ENCODE results near the gene GM2A. TPM values are rescaled to one million over a fixed set of nuclear protein-coding genes. Genes with fewer than 3 reads are reported as not detected.
A peak's percentile ranks its signal among the peaks of the same experiment; 100 is the strongest.

Gene GM2A
- total RNA-seq, 4 donors from 2014 or later: 99.3 to 167 (median 126) TPM

- DNase-seq (ENCODE audit: low spot score in 2 of 2): peak in 1 of 2 donors; percentile 5
- Histone ChIP-seq H3K27me3 (no peaks in the 10 kb centered on the region), H3K4me3 (no peak overlapping the region), H3K27ac (no peak overlapping the region), H3K9me3 (no peaks in the 10 kb centered on the region), H3K36me3 (no peaks in the 10 kb centered on the region), H3K4me1 (peaks cover 10% of the 10 kb centered on the region)
- TF ChIP-seq EP300 (IDR thresholded peaks at IDR 0.05): no peak
- no peak for TF ChIP-seq POLR2AphosphoS5 (IDR thresholded peaks at IDR 0.05)
- TF ChIP-seq, protein P1, sequence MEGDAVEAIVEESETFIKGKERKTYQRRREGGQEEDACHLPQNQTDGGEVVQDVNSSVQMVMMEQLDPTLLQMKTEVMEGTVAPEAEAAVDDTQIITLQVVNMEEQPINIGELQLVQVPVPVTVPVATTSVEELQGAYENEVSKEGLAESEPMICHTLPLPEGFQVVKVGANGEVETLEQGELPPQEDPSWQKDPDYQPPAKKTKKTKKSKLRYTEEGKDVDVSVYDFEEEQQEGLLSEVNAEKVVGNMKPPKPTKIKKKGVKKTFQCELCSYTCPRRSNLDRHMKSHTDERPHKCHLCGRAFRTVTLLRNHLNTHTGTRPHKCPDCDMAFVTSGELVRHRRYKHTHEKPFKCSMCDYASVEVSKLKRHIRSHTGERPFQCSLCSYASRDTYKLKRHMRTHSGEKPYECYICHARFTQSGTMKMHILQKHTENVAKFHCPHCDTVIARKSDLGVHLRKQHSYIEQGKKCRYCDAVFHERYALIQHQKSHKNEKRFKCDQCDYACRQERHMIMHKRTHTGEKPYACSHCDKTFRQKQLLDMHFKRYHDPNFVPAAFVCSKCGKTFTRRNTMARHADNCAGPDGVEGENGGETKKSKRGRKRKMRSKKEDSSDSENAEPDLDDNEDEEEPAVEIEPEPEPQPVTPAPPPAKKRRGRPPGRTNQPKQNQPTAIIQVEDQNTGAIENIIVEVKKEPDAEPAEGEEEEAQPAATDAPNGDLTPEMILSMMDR (IDR thresholded peaks at IDR 0.05): no peak
- no peak for TF ChIP-seq POLR2A (IDR thresholded peaks at IDR 0.05)
- 73% methylated on average over 2 of the region's 2 CpGs for WGBS
Observed at GRCh38 chr5:151248651-151249050, 4.3 kb upstream of the GM2A start.

GRCh38 chr5:151249281-151249680, 3.7 kb upstream of the GM2A start:
- Histone ChIP-seq H3K9me3 (no peaks in the 10 kb centered on the region), H3K4me1 (peaks cover 17% of the 10 kb centered on the region), H3K27me3 (no peaks in the 10 kb centered on the region), H3K4me3 (no peak overlapping the region), H3K36me3 (no peaks in the 10 kb centered on the region), H3K27ac (no peak overlapping the region)
- TF ChIP-seq, protein P1 (IDR thresholded peaks at IDR 0.05): no peak
- TF ChIP-seq POLR2AphosphoS5 (IDR thresholded peaks at IDR 0.05) (no peak), EP300 (IDR thresholded peaks at IDR 0.05) (no peak), POLR2A (IDR thresholded peaks at IDR 0.05) (no peak)
- peak in 1 of 2 donors; percentile 4 for DNase-seq (ENCODE audit: low spot score in 2 of 2)
- 79% methylated on average over 5 of the region's 5 CpGs for WGBS

- 90% methylated on average over 10 of the region's 10 CpGs for WGBS
- no peaks in the 10 kb centered on the region for H3K27me3 ChIP-seq
- TF ChIP-seq, protein P1 (IDR thresholded peaks at IDR 0.05): no peak
- TF ChIP-seq POLR2AphosphoS5 (IDR thresholded peaks at IDR 0.05): no peak
- TF ChIP-seq POLR2A (IDR thresholded peaks at IDR 0.05): no peak
- TF ChIP-seq EP300 (IDR thresholded peaks at IDR 0.05): no peak
- H3K9me3 ChIP-seq: no peaks in the 10 kb centered on the region
- DNase-seq (ENCODE audit: low spot score in 2 of 2): peak in 1 of 2 donors; percentile 50
- H3K4me3 ChIP-seq: no peak overlapping the region
- no peaks in the 10 kb centered on the region for H3K36me3 ChIP-seq
- no peak overlapping the region for H3K27ac ChIP-seq
- H3K4me1 ChIP-seq: peaks cover 27% of the 10 kb centered on the region
Observed at GRCh38 chr5:151250346-151251000, 2.5 kb upstream of the GM2A start.

DNA sequence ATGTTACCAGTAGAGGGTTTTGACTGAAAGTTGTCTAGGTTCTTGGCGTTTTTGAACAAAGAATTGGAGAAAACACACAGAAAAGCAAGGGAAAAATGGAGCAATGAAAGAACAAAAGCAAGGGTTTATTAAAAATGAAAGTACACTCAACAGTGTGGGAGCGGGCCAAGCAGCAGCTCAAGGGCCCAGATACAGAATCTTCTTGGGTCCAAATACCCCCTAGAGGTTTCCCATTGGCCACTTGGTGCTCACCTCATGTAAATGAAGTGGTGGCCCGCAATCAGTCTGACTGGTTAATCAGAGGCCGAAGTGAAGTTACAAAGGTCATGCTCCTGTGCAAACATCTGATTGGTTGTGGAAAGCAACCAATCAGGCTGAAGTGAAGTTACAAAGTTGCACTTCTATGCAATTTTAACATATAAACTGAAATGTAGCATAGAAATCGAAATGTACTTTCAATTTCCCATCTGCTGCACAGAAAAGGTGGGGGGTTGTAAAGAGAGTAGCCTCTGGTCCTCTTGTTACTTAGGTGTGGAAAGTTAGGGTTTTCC, 1.9 kb upstream of the GM2A start:
- H3K27ac ChIP-seq: no peak overlapping the region
- TF ChIP-seq POLR2AphosphoS5 (IDR thresholded peaks at IDR 0.05) (no peak), POLR2A (IDR thresholded peaks at IDR 0.05) (no peak), EP300 (IDR thresholded peaks at IDR 0.05) (no peak)
- TF ChIP-seq, protein P1 (IDR thresholded peaks at IDR 0.05): no peak
- peak in 1 of 2 donors; percentile 18 for DNase-seq (ENCODE audit: low spot score in 2 of 2)

GRCh38 chr5:151251621-151252020, 1.4 kb upstream of the GM2A start:
- peaks cover 29% of the 10 kb centered on the region for H3K4me1 ChIP-seq
- no peaks in the 10 kb centered on the region for H3K36me3 ChIP-seq
- H3K4me3 ChIP-seq: no peak overlapping the region
- H3K9me3 ChIP-seq: no peaks in the 10 kb centered on the region
- H3K27ac ChIP-seq: no peak overlapping the region
- TF ChIP-seq POLR2A (IDR thresholded peaks at IDR 0.05) (no peak), EP300 (IDR thresholded peaks at IDR 0.05) (no peak), POLR2AphosphoS5 (IDR thresholded peaks at IDR 0.05) (no peak)
- TF ChIP-seq, protein P1 (IDR thresholded peaks at IDR 0.05): no peak
- no peaks in the 10 kb centered on the region for H3K27me3 ChIP-seq
- peak in 1 of 2 donors; percentile 60 for DNase-seq (ENCODE audit: low spot score in 2 of 2)
- 96% methylated on average over 4 of the region's 4 CpGs for WGBS

More for the DNA sequence above, 1.9 kb upstream of the GM2A start:
- H3K4me3 ChIP-seq: no peak overlapping the region
- H3K4me1 ChIP-seq: peaks cover 27% of the 10 kb centered on the region
- WGBS: 89% methylated on average over 5 of the region's 5 CpGs
- no peaks in the 10 kb centered on the region for H3K27me3 ChIP-seq
- H3K9me3 ChIP-seq: no peaks in the 10 kb centered on the region
- no peaks in the 10 kb centered on the region for H3K36me3 ChIP-seq
